Gastrocnemius medialis (tissue), 4 donors: Measurements from ENCODE around the gene TIMP4. TPM values are rescaled to one million over a fixed set of nuclear protein-coding genes. Genes with fewer than 3 reads are reported as not detected.

Source experiments
- ATAC-seq, 2 donors: fragments of 150-250 bp; one replicate each; pipeline ENCODE4 v1.9.1; 2016
- DNase-seq, 2 donors: peaks; one replicate each; pipeline ENCODE4 v3.0.0-alpha.2; 2019
- H3K27ac ChIP-seq, 4 donors: fragments of 200-600 bp; sonication (generic); 1 replicate in 1 of 4; 2 replicates in 3 of 4; pipeline ENCODE4 v1.5.1; 2016 to 2018; ENCODE audit warnings: mild to moderate bottlenecking in 2 of 4, moderate library complexity in 1 of 4
- H3K27me3 ChIP-seq, 3 donors: fragments of 200-600 bp; sonication (generic) in 2 of 3; 1 replicate in 1 of 3; 2 replicates in 2 of 3; pipeline versions ENCODE4 v1.5.1 to v1.6.0; 2016 to 2019; ENCODE audit warnings: mild to moderate bottlenecking in 1 of 3, moderate library complexity in 1 of 3
- H3K36me3 ChIP-seq, 2 donors: fragments of 200-600 bp; sonication (generic) in 1 of 2; one replicate each; pipeline ENCODE4 v1.5.1; 2017 to 2018
- H3K4me1 ChIP-seq, 2 donors: fragments of 200-600 bp; sonication (generic) in 1 of 2; one replicate each; pipeline ENCODE4 v1.5.1; 2016 to 2017; ENCODE audit warnings: mild to moderate bottlenecking in 2 of 2
- H3K4me3 ChIP-seq, 4 donors: fragments of 200-600 bp; sonication (generic) in 3 of 4; 1 replicate in 1 of 4; 2 replicates in 3 of 4; pipeline ENCODE4 v1.5.1; 2016 to 2019; ENCODE audit warnings: mild to moderate bottlenecking in 2 of 4
- H3K9me3 ChIP-seq, 3 donors: fragments of 200-600 bp; sonication (generic) in 2 of 3; 1 replicate in 1 of 3; 2 replicates in 2 of 3; pipeline ENCODE4 v1.5.1; 2016 to 2019
- CTCF ChIP-seq, 5 experiments: fragments of 450-650 bp in 3 of 5; fragments of 200-600 bp in 2 of 5; sonication (generic) in 2 of 5; IDR thresholded peaks in 4 of 5; conservative IDR thresholded peaks in 1 of 5; 1 replicate in 4 of 5; 2 replicates in 1 of 5; pipeline ENCODE4 v1.5.1; 2016 to 2019; ENCODE audit warnings: antibody characterized with exemption in 5 of 5, mild to moderate bottlenecking in 3 of 5, moderate library complexity in 3 of 5
- POLR2A ChIP-seq, 2 donors: fragments of 450-650 bp; IDR thresholded peaks; one replicate each; pipeline ENCODE4 v1.6.1; 2017; ENCODE audit warnings: antibody characterized with exemption in 2 of 2, mild to moderate bottlenecking in 2 of 2, moderate library complexity in 2 of 2
- in situ Hi-C, 4 donors: fragments of 200-750 bp; cut with MboI; loops; one replicate each; pipeline versions ENCODE4 v1.15.0 to v1.8.0; 2017; ENCODE audit warnings: low sequenced_read_pairs in 4 of 4
- intact Hi-C: fragments of 100-400 bp; cut with DNase I; formaldehyde crosslinking; loops from one replicate; pipeline ENCODE4 v1.15.1; 2023; ENCODE audit warnings: low total_unique reads
- total RNA-seq, 4 donors: library from RNA; depleted of rRNA; stranded (reverse); fragments of >200 nt; gene quantifications; one replicate each; pipeline versions ENCODE4 v1.1.0 to v1.2.3, GENCODE V29; 2016

Gene TIMP4
- total RNA-seq, 4 donors from 2014 or later = 15.9 to 29.7 (median 22.5) TPM

DNA sequence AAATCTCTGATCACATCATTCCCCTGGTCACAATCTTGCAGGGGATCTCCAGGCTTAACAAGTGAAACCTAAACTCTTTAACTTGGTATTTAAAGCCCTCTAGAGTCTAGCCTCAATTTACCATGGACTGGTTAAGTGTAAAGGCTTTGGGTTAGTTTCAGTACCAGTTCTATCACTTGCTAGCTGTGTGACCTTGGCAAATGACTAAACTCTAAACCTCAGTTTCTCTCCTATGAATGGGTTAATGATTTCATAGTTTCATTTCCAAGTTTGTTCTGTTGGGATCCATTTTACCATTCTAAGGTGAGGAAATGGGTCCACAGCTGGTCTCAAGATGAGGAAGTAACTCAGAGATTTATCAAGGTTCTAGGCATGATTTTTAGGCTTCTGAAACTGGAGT lies 38.8 kb upstream of the TIMP4 start:
- intact Hi-C loops = no loop called here
- H3K4me3 ChIP-seq = no peak overlapping the region

GRCh38 chr3:12196684-12197083 lies 38.0 kb upstream of the TIMP4 start:
- in situ Hi-C loops = no loop called here
- no peaks in the 10 kb centered on the region for H3K9me3 ChIP-seq
- intact Hi-C loops = no loop called here
- peaks cover 7% of the 10 kb centered on the region in 2 donors for H3K4me1 ChIP-seq
- no peaks in the 10 kb centered on the region for H3K27me3 ChIP-seq
- ATAC-seq (no peak), DNase-seq (no peak)
- H3K4me3 ChIP-seq = no peak overlapping the region
- TF ChIP-seq CTCF (IDR thresholded peaks at IDR 0.05 in 4 of 5, conservative IDR thresholded peaks at IDR 0.05 in 1 of 5) (no peak), POLR2A (IDR thresholded peaks at IDR 0.05) (no peak)
- no peaks in the 10 kb centered on the region for H3K36me3 ChIP-seq
- no peak overlapping the region for H3K27ac ChIP-seq

More for the DNA sequence above, 38.8 kb upstream of the TIMP4 start:
- Histone ChIP-seq H3K9me3 (no peaks in the 10 kb centered on the region), H3K4me1 (peaks cover 7% of the 10 kb centered on the region in 2 donors), H3K27me3 (no peaks in the 10 kb centered on the region), H3K36me3 (no peaks in the 10 kb centered on the region), H3K27ac (no peak overlapping the region)
- DNase-seq (no peak), ATAC-seq (no peak)
- no peak for TF ChIP-seq CTCF (IDR thresholded peaks at IDR 0.05 in 4 of 5, conservative IDR thresholded peaks at IDR 0.05 in 1 of 5)
- in situ Hi-C loops = no loop called here

DNA sequence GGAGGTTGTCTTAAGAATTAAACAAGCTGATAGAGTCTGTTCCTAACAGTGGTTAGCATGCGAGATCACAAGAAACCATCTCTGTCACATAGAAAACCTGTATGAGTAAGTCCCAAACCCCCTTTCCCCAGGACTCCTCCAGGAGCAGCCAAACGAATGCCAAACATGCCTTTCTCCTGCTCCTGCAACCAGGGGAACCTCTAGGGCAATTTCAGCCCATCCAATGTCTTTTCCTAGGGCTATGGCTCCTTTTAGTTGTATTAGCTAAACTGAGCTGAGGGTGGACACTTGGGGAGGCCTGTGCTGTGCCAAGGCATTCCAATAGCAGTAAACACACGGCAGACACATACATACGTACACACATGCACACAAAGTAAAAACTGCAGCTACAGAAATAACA lies 36.5 kb upstream of the TIMP4 start:
- Histone ChIP-seq H3K4me3 (no peak overlapping the region), H3K4me1 (peaks cover 7% of the 10 kb centered on the region in 2 donors), H3K27ac (no peak overlapping the region), H3K27me3 (no peaks in the 10 kb centered on the region), H3K36me3 (no peaks in the 10 kb centered on the region), H3K9me3 (no peaks in the 10 kb centered on the region)
- ATAC-seq (no peak), DNase-seq (no peak)
- TF ChIP-seq CTCF (IDR thresholded peaks at IDR 0.05 in 4 of 5, conservative IDR thresholded peaks at IDR 0.05 in 1 of 5) (no peak), POLR2A (IDR thresholded peaks at IDR 0.05) (no peak)
- in situ Hi-C loops = no loop called here
- intact Hi-C loops = no loop called here

GRCh38 chr3:12194669-12195161 lies 36.0 kb upstream of the TIMP4 start:
- no peak for TF ChIP-seq CTCF (IDR thresholded peaks at IDR 0.05 in 4 of 5, conservative IDR thresholded peaks at IDR 0.05 in 1 of 5)
- TF ChIP-seq POLR2A (IDR thresholded peaks at IDR 0.05) = no peak
- no peaks in the 10 kb centered on the region for H3K36me3 ChIP-seq
- peaks cover 7% of the 10 kb centered on the region in 2 donors for H3K4me1 ChIP-seq
- H3K9me3 ChIP-seq = no peaks in the 10 kb centered on the region
- H3K27me3 ChIP-seq = no peaks in the 10 kb centered on the region
- intact Hi-C loops (no loop called here), in situ Hi-C loops (no loop called here)
- H3K4me3 ChIP-seq = no peak overlapping the region
- DNase-seq (no peak), ATAC-seq (no peak)
- H3K27ac ChIP-seq = no peak overlapping the region

DNA sequence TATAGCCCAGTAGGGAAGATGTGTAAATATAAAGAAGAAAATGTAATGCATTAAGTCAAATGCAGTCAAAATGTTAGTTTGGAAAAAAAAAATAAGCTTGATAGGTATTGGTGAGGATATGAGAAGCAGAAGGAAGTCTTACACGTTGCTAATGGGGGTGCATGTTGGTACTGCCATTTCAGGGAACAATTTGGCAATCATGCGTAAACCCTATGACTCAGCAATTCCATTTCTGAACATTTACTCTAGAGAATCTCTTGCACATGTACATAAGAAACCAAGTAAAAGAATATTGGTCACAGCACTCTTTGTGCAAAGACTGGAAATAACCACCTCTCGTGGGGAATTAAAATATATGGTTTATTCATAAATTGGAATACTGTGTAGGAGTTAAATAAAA lies 35.5 kb upstream of the TIMP4 start:
- Histone ChIP-seq H3K9me3 (no peaks in the 10 kb centered on the region), H3K27ac (no peak overlapping the region), H3K4me3 (no peak overlapping the region), H3K4me1 (peaks cover 7% of the 10 kb centered on the region in 2 donors), H3K36me3 (no peaks in the 10 kb centered on the region), H3K27me3 (no peaks in the 10 kb centered on the region)
- TF ChIP-seq CTCF (IDR thresholded peaks at IDR 0.05 in 4 of 5, conservative IDR thresholded peaks at IDR 0.05 in 1 of 5) (no peak), POLR2A (IDR thresholded peaks at IDR 0.05) (no peak)
- DNase-seq = no peak
- in situ Hi-C loops (no loop called here), intact Hi-C loops (no loop called here)
- ATAC-seq = peak in 1 of 2 donors; percentile 39
